Measurements from ENCODE around the gene ABLIM2.

DNA sequence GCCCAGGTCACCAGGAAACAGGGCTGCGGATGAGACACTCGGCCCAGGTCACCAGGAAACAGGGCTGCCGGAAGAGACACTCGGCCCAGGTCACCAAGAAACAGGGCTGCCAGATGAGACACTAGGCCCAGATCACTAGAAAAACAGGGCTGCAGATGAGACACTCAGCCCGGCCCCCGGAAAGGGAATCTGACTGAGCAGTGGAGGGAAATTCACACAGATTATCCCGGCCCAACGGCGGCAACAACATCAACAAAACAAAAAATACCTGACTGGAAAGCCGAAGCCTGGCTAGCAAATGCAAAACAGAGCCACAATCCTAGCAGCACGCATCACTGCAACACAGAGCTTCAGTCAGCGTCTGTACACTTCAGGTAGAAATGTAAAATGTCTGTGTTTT lies 239.6 kb downstream of the ABLIM2 start:
- TF ChIP-seq POLR2A (IDR thresholded peaks at IDR 0.05; ENCODE audit: low read depth) (no peak), POLR2AphosphoS5 (IDR thresholded peaks at IDR 0.05) (no peak)
- TF ChIP-seq, protein P1, sequence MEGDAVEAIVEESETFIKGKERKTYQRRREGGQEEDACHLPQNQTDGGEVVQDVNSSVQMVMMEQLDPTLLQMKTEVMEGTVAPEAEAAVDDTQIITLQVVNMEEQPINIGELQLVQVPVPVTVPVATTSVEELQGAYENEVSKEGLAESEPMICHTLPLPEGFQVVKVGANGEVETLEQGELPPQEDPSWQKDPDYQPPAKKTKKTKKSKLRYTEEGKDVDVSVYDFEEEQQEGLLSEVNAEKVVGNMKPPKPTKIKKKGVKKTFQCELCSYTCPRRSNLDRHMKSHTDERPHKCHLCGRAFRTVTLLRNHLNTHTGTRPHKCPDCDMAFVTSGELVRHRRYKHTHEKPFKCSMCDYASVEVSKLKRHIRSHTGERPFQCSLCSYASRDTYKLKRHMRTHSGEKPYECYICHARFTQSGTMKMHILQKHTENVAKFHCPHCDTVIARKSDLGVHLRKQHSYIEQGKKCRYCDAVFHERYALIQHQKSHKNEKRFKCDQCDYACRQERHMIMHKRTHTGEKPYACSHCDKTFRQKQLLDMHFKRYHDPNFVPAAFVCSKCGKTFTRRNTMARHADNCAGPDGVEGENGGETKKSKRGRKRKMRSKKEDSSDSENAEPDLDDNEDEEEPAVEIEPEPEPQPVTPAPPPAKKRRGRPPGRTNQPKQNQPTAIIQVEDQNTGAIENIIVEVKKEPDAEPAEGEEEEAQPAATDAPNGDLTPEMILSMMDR (IDR thresholded peaks at IDR 0.05), result no peak
